Measurements from ENCODE around the gene KRT33A.

GRCh38 chr17:41393294-41393693 is 42.7 kb upstream of the KRT33A start:
- TF ChIP-seq TAF1 (IDR thresholded peaks at IDR 0.05; ENCODE audit: borderline replicate concordance, low read depth, low read length) (no peak), POLR2A (IDR thresholded peaks at IDR 0.05; ENCODE audit: low read depth, low read length) (no peak)

Measured in GM12892 (cell line).